GM12864 (cell line): Measurements from ENCODE around the gene CC2D1A.

ENCODE experiments used
- DNase-seq: peaks from one replicate; pipeline ENCODE4 v3.0.0-alpha.2; 2011; ENCODE audit warnings: low read depth
- H3K4me3 ChIP-seq: 2 replicates; pipeline ENCODE4 v1.5.1; 2011; ENCODE audit warnings: mild to moderate bottlenecking, low read depth, low read length, control low read depth
- TF ChIP-seq, protein P1 (sequence below): IDR thresholded peaks from 2 replicates; pipeline ENCODE4 v1.5.1; 2011; ENCODE audit warnings: low read depth, mild to moderate bottlenecking, moderate library complexity, low read length, control low read depth, inconsistent platforms; ENCODE audit errors: missing control alignments

The CC2D1A gene

DNA sequence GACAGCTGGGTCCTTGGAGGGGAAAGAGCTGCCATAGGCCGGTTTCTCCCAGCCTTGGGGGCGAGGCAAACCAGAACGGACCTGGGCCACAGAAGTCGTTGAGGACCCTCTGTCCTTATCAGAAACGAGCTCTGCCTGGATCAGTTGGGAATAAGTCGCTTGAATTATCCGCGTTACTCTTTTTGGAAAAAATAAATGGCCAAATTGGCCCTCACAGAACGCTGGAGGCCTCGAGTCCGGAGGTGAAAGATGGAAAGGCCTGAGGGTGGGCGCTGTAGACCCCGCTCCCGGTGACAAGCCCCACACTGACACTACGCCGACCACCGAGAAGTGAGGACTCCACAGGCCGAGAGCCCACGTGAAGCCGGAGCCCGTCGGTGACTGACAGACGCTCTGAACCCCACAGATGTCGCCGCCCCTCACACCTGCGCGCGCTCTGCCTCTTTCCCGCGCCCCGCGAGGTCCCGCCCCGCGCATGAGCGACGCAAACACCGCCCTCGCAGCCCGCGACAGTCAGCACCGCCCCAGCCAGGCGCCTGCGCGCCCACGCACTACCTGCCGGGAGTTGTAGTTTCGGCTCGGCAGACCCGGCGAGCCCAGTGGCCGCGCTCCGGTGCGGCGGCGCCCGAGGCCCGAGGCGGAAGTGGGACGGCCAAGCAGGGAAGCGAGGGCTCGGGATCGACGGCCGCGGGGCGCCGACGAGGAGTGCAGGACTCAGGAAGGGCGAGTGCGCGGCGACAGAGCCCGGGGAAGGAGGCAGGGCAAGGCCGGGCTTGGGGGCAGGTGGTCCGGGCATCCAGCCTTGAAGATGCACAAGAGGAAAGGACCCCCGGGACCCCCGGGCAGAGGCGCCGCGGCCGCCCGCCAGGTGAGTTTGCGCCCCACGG lies at the start of gene CC2D1A, which contains the start of gene BRME1:
Gene CC2D1A, plus strand, starts transcription at position 568 of the 887 bp plus-strand sequence. Its CDS starts 241 bp downstream, at position 809.
Gene BRME1, minus strand, starts transcription at position 484 of the 887 bp plus-strand sequence. CDS start 1,225 bp downstream, outside the sequence.
- DNase-seq, result peak; percentile 73
- peak within 1 kb of the TSS; percentile 77 for H3K4me3 ChIP-seq
- TF ChIP-seq, protein P1, sequence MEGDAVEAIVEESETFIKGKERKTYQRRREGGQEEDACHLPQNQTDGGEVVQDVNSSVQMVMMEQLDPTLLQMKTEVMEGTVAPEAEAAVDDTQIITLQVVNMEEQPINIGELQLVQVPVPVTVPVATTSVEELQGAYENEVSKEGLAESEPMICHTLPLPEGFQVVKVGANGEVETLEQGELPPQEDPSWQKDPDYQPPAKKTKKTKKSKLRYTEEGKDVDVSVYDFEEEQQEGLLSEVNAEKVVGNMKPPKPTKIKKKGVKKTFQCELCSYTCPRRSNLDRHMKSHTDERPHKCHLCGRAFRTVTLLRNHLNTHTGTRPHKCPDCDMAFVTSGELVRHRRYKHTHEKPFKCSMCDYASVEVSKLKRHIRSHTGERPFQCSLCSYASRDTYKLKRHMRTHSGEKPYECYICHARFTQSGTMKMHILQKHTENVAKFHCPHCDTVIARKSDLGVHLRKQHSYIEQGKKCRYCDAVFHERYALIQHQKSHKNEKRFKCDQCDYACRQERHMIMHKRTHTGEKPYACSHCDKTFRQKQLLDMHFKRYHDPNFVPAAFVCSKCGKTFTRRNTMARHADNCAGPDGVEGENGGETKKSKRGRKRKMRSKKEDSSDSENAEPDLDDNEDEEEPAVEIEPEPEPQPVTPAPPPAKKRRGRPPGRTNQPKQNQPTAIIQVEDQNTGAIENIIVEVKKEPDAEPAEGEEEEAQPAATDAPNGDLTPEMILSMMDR, result no peak

DNA sequence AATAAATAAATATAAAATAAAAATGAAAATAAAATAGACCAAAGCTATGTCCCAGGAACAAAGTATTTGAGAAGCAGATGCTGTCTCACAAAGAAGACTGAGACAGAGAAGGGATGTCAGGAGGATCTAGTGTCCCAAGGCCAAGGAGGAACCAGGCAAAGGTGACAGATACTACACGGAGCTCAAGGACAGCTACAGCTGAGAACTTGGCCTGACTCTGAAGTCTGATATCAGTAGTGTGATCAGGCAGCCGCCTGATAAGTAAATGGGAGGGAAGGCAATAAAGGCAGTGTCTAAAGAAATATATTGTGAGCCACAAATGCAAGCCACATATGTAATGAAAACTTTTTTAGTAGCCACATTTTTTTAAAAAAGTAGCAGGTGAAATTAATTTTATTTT lies 49.5 kb upstream of the CC2D1A start:
- no peak overlapping the region for H3K4me3 ChIP-seq
- no peak for DNase-seq
- TF ChIP-seq, protein P1, result no peak

DNA sequence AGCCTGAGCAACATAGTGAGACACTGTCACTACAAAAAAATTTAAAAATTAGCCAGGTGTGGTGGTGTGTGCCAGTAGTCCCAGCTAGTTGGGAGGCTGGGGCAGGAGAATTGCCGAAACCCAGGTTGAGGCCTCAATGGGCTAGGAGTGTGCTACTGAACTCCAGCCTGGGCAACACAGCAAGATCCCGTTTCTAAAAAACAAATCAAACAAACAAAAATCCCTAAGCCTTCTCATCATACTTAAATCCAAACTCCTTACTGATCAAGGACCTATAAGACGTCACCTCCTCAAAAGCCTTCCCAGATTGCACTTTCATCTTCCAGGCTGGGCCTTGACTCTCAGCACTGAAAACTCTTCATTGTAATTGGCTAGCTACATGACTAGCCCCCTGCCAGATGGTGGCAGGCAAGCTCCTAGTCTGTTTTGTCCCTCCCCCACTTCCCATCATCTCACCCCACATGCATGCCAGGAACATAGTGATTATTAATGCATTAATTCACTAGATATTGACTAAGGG lies 46.6 kb upstream of the CC2D1A start:
- TF ChIP-seq, protein P1, result peak; percentile 5
- DNase-seq, result no peak
- no peak overlapping the region for H3K4me3 ChIP-seq

DNA sequence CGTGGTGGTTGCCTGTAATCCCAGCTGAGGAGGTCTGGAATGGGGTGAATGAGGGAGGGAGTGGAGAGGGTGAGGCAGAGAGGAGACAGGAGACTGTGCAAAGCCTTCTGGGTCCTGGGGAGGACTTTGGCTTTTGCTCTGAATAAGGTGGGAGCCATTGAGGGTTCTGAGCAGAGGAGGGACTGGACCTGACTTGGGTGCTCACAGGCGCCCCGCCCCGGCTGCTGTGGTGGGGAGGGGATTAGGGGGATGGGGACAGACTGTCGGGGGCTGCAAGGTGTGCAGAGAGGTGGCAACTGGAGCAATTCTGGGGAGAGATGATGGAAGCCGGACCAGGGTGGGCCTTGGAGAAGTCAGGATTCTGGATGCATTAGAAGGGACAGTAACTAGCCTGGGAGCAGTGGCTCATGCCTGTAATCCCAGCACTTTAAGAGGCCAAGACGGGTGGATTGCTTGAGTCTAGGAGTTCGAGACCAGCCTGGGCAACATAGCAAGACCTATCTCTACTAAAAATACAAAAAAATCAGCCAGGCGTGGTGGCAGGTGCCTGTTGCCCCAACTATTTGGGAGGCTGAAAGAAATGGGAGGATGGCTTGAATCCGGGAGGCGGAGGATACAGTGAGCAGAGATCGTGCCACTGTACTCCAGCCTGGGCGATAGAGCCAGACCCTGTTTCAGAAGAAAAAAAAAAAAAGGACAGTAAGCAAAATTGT lies 45.2 kb upstream of the CC2D1A start:
- TF ChIP-seq, protein P1, result no peak
- no peak for DNase-seq
- H3K4me3 ChIP-seq, result peak overlapping the region; percentile 59

DNA sequence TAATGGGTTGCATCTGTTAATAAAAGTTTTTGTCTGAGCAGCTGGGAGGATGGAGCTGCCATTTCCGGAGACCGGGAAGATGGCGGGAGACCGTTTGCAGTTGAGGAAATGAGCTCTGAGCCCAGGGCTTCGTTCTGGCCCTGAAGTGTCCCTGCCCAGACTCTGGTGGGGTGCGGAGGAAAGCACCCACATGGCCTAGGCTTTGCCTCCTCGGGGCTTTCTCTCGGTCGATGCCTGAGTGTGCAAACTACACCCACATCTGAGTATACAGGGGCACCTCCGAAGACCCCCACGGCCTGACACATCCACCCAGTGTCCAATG lies 44.6 kb upstream of the CC2D1A start:
- TF ChIP-seq, protein P1, result no peak
- no peak for DNase-seq
- H3K4me3 ChIP-seq, result peak overlapping the region; percentile 59

DNA sequence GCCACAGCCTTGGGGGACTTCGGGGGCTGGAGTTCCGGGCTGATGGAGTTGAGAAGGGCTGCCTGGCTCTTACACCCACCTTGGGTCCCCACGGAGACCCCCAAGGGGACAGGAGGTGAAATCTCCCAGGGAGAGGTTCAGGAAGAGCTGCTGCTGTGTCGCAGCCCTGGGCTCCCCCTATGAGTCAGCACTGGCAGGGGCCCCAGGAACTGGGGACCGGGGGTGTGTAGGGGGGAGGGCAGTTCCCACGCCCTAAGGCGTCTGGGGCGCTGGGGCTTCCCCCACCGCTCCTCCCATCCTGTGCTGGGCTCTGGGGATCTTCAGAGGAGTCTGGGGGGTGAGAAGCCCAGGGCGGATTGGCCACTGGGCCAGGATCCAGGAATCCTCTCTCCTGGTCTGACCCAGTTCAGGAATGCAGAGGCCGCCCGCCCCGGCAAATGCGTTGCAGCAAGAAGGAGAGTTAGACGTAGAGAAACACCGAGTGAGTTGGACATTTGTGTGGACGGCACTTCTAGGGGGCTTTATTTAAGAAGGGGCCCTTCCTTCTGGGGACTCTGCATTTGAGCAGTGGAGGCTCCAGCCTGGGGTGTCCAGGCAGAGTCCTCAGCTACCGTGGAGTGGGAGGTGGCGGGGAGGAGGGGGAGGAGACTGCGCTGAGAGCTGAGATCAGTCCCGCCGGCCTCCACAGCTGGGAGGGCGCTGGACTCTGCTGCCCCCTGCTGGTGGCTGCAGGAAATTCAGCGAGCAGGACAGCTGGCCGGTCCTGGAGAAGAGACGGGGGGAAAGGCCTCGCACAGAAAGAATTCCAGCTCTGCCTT lies 44.1 kb upstream of the CC2D1A start:
- peak overlapping the region; percentile 59 for H3K4me3 ChIP-seq
- DNase-seq, result peak; percentile 59
- TF ChIP-seq, protein P1, result peak; percentile 92
